CD4-positive, alpha-beta T cell treated with Interleukin-17A for 1 hour (primary cell): Measurements from ENCODE around the gene SPATS2.
"Not testable (repeated sequence)": the region's sequence is repeated elsewhere in the genome, so short reads cannot be mapped to it uniquely, and the experiment has no call there.

ENCODE experiments used
- DNase-seq: peaks from one replicate; pipeline ENCODE4 v3.0.0-alpha.2; 2020

Gene SPATS2

DNA sequence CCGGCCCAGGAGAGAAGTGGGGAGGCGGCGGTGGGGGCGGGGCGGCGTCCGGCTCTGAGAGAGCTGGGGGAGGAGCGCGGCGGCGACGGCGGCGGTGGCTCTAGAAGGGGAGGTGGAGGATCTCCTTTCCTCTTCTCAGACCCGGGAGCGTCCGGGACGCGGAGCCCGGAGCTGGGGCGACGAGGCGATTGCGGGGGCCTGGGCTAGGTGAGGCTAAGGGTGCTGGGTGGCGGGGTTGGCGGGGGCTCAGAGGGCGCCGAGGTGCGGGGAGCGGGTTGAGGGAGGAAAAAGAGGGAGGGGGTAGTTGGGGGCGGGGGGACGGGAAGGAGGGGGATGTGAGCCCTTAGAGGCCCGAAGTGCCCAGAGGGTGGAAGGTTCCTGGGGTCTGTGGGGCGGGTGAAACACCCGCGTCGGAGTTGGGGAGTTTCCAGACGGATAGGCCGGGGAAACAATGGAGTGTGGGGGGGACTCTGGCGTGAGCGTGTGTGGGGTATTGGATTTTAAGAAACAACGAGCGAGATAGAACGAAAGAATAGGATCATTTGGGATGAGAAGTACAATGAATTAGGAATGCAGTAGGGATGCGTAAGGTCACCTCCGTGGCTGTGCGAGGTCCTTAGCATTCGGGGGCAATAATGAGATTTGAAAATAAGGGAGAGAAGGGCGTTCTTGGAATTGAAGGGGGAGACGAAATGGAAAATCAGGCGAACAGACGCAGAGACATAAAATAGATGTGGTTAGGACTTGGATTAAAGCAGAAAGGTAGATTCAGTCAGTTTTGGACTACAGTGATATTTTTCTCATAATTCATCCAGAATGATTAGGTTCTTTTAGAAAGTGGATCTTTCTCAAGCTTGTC, at the start of gene SPATS2:
Gene SPATS2 (plus strand): TSS at position 82 of the 859 bp plus-strand sequence. CDS start 93,551 bp downstream, outside the sequence.
- DNase-seq, result no peak

DNA sequence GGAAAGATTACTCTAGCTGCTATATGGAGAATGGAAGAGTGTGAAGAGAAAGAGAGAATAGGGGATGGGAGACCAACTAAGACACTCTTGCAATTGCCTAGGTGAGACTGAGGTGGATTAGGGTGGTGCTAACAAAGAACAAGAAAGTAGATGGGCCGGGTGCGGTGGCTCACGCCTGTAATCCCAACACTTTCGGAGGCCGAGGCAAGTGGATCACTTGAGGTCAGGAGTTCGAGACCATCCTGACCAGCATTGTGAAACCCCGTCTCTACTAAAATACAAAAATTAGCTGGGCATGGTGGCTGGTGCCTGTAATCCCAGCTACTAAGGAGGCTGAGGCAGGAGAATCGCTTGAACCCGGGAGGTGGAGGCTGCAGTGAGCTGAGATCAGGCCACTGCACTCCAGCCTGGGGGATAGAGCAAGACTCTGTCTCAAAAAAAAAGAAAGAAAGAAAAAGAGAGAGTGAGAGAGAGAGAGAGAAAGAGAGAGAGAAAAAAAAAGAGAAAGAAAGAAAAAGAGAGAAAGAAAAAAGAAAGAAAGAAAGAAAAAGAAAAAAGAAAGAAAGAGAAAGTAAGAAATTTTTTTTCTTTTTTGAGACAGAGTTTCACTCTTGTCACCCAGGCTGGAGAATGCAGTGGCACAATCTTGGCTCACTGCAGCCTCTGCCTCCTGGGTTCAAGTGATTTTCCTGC, 46.7 kb upstream of the SPATS2 start:
- not testable (repeated sequence) for DNase-seq

DNA sequence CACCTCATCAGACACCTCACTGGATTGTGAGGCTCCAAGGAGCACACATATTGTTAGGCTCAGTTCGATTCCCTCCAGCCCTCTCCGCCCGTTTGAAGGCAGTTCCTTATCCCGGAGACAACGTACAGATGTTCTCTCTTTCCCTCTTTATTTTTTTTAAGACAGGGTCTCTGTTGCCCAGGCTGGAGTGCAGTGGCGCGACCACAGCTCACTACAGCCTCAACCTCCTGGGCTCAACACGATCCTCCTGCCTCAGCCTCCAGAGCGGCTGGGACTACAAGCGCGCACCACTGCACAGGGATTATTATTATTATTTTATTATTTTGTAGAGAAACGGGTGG, 44.9 kb upstream of the SPATS2 start:
- no peak for DNase-seq

DNA sequence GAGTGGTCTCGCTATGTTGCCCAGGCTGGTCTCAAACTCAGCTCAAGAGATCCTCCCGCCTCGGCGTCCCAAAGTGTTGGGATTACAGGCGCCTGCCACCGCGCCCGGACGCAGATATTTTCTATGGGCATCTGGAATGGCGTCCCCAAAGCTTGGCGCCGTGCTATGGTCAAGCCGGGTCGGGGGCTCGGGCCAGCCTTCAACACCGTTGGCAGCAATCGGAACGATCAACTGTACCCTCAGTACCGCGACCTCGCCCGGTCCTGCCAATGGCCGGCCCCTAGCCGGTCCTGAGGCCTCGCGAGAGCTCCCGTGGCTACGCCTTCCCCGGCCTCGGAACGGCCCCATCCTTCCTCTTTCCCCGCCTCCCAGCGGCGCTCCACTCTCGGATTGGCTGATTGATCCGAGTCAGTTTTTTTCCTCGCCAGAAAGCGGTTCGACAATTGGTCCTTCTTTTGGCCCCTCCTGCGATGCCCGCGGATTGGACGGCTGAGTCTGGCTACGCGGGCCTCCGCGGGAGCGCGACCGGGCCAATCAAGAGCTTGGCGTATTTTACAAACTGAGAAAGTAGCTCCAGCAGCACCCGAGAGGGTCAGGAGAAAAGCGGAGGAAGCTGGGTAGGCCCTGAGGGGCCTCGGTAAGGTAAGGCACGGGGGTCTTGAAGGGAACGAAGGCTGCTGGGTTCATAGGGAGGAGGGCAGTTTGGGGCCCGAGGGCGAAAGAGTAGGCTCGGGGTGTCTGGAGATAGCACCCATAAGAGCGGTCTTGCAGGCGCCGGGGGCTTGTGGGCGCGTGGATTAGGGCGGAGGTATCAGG, 44.3 kb upstream of the SPATS2 start, which contains the start of gene TROAP:
Gene TROAP (plus strand): TSS at position 548 of the 816 bp plus-strand sequence. CDS start 354 bp downstream, outside the sequence.
- DNase-seq, result peak; percentile 99

DNA sequence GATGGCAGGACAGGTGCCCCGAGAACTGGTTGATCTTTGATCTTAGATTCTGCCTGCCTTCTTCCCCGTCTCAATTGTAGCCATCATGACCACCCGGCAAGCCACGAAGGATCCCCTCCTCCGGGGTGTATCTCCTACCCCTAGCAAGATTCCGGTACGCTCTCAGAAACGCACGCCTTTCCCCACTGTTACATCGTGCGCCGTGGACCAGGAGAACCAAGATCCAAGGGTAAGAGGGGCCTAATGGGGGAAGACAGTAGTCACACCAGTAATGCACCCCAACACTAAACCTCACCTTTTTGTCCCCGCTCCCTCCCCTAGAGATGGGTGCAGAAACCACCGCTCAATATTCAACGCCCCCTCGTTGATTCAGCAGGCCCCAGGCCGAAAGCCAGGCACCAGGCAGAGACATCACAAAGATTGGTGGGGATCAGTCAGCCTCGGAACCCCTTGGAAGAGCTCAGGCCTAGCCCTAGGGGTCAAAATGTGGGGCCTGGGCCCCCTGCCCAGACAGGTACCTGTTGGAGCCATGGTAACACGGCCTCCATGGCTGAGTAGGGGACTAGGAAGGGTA, 43.7 kb upstream of the SPATS2 start:
- no peak for DNase-seq

DNA sequence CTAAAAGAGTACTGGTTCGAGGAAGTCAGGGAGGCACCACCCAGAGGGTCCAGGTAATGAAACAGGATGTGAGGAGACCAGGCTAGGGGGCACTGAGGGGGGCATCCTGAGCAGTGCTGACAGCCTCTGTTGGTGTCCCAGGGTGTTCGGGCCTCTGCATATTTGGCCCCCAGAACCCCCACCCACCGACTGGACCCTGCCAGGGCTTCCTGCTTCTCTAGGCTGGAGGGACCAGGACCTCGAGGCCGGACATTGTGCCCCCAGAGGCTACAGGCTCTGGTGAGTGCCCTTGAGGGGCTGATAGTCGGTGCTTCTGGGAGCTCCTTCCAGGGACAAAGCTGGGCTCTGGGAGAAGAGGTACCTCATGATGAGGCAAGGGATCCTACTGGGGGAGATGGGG, 41.7 kb upstream of the SPATS2 start:
- no peak for DNase-seq

DNA sequence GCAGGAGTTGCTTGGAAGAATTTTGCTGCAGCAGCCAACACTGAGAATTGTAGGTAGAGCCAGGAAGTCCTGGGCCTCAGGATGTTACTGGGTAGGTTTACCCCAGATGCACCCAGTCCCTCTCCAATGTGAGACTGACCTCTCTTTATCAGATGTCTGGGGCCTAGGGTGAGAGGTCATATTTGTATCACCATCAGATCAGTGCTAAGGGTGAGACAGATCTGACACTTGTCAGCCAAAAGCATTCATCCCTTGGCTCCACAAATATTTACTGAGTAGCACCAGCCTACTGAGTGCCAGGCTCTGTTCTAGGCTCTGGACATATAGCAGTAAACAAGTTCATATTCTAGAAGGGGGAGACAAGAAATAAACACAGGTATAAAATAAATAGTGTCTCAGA, 39.9 kb upstream of the SPATS2 start:
- DNase-seq, result no peak

DNA sequence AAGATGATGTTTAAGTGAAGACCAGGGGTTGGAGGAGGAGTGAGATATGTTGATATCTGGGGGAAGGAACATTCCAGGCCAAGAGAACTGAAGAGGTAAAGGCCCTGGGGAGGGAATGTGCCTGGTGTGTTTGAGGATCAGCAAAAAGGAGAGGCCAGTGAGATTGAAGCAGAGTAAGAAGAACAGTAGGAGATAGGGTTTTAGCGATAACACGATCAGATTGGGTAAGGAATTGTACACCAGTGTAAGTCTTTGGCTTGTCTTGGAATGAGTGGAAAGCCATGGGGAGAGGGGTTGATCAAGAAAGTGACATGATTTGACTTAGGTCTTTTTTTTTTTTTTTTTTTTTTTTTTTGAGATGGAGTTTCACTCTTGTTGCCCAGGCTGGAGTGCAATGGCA, 39.4 kb upstream of the SPATS2 start:
- DNase-seq, result no peak

DNA sequence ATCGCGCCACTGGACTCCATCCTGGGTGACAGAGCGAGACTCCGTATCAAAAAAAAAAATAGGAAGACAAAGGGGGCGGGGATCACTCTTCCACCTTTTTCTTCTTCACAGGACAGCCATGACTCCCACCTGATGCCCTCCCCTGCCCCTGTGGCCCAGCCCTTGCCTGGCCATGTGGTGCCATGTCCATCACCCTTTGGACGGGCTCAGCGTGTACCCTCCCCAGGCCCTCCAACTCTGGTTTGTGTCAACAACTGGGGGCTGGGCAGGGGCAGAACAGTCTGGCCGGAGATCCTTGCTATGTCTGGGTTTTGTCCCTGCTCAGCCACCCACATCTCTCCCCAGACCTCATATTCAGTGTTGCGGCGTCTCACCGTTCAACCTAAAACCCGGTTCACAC, 38.4 kb upstream of the SPATS2 start:
- DNase-seq, result no peak

DNA sequence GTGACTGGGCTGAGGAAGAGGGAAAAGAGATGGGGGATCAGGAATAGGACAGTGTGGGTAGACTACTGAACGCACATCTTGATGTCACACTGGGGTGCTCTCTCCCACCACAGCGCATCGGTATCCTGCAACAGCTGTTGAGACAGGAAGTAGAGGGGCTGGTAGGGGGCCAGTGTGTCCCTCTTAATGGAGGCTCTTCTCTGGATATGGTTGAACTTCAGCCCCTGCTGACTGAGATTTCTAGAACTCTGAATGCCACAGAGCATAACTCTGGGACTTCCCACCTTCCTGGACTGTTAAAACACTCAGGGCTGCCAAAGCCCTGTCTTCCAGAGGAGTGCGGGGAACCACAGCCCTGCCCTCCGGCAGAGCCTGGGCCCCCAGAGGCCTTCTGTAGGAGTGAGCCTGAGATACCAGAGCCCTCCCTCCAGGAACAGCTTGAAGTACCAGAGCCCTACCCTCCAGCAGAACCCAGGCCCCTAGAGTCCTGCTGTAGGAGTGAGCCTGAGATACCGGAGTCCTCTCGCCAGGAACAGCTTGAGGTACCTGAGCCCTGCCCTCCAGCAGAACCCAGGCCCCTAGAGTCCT, 37.1 kb upstream of the SPATS2 start:
- DNase-seq, result no peak

DNA sequence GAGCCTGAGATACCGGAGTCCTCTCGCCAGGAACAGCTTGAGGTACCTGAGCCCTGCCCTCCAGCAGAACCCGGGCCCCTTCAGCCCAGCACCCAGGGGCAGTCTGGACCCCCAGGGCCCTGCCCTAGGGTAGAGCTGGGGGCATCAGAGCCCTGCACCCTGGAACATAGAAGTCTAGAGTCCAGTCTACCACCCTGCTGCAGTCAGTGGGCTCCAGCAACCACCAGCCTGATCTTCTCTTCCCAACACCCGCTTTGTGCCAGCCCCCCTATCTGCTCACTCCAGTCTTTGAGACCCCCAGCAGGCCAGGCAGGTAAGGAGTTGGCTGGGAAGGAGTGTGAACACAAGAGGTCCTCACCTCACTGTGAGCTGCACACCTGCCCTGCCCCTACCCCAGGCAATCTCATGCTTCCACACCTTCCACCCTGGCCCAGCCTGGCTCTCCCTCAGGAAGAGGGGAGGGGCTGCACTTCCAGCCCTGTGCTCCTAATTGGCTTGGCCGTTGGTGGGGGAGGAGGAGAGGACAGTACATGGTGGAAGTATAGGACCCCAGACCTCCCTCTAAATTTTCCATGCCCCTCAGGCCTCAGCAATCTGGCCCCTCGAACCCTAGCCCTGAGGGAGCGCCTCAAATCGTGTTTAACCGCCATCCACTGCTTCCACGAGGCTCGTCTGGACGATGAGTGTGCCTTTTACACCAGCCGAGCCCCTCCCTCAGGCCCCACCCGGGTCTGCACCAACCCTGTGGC, 36.5 kb upstream of the SPATS2 start:
- DNase-seq, result no peak

DNA sequence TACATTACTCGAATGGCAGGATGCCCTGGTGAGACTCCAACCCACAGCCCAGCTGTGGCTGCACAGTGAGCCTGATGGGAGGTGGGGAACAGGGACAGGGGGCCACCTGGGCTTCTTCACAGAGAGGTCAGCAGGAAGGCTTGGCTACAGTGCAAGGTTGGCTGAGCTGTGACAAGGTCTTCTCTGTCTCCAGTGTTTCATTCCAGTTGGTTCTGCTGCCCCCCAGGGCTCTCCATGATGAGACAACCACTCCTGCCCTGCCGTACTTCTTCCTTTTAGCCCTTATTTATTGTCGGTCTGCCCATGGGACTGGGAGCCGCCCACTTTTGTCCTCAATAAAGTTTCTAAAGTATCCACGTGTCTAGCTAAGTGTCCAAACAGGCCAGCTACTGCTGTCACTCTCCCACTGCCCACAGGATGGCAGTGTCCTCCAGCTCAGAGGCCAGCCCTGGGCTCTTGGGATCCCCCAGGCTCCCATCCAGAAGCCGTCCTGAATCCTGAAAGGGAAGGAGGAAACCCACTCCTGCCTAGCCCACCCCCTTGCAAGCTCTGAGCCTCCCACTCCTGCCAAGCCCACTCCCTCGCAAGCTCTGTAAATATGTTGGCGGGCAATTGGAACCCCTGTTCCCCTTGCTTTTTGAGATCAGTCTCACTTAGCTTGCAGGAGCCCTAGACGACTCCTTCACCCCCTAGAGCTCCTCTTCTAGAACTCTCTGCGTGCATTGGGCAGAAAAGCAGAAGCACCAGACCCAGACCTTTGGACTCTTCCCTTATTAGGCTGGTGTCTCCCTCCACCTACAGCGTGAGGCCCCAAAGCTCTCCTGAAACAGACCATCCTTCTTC, 35.7 kb upstream of the SPATS2 start:
- no peak for DNase-seq

DNA sequence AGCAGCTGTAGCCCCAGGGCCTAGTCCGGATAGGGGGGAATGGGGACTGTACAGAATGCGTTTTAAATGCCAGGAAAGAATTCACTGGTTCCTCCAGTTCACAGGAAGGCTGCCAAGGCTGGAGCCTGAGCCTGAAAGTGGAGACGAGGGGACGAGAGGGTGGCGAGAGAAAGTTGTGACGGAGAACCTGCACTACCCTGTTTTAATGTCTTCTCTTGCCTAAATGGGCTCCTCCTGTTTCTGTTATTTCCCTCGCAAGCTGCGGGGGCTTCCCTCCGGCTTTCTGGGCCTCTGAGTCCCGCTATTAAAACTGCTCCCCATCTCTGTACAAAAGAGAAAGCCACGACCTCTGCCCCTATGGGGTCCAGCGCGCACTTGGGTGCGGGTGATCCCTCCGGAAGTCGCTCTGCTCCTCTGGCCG, 34.8 kb upstream of the SPATS2 start:
- DNase-seq, result no peak

DNA sequence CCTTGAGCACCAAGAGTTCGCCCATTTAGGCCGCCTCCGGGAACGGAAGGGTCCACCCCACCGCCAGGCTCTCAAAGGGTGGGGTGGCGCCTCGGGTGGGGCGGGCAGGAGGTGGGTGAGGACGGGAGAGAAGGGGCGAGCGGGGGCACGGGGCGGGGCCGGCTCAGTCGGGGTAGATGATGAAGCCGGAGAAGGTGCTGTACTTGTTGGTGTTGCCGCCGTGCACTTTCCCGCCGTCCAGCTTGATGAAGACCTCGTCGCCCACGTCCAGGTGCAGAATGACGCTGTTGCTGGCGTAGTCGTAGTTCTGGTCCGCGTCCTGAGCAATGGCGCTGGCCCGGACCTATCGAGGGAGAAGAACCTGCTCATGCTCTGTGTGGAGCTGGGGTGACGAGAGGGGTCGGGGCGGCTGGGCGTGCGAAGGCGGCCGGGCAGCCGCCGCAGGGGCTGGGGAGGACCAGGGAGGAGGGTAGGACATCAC, 34.3 kb upstream of the SPATS2 start:
- DNase-seq, result no peak

DNA sequence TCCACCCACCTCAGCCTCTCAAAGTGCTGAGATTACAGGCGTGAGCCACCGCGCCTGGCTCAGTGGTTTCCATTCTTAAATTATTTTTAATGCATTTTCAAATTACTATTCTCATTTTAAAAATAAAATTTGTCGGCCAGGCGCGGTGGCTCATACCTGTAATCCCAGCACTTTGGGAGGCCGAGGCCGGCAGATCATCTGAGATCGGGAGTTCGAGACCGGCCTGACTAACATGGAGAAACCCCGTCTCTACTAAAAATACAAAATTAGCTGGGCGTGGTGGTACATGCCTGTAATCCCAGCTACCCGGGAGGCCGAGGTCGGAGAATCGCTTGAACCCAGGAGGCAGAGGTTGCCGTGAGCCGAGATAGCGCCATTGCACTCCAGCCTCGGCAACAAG, 33.5 kb upstream of the SPATS2 start:
- not testable (repeated sequence) for DNase-seq

DNA sequence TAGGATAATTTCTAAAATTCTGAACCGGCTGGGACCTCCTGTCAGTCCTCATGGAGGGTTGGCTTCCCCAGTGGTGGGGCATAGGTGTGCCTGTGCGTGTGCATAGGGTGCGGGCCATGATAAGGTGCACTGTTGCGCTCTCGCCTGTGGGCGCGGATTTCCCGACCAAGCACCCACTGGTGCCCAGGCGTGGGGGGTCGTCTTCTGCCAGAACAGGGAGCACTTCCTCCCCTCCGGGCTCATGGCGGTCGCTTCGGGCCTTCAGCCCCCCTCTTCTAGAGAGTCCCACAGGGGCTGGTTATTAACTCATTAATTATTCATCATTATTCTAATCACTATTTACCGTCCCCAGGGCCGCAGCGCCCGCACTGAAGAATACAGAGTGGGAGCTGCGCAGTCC, 33.0 kb upstream of the SPATS2 start:
- no peak for DNase-seq

DNA sequence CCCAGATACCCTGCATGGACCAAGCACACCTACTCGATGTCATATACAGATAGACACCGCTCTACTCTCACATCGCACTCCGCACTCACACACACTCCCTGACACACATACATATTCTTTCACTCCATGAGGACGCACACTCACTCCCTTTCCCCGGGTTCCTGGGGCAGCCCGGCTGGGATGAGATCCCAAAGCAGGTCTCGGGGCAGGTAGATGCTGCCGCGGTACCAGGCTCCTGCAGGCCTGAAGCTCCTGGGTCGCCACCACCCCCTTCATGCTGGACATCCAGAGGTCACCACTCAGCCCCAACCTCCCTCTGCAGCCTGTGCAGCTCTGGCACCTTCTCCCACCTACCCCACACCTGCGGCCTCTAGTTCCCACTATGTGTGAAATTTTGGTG, 32.6 kb upstream of the SPATS2 start:
- no peak for DNase-seq

DNA sequence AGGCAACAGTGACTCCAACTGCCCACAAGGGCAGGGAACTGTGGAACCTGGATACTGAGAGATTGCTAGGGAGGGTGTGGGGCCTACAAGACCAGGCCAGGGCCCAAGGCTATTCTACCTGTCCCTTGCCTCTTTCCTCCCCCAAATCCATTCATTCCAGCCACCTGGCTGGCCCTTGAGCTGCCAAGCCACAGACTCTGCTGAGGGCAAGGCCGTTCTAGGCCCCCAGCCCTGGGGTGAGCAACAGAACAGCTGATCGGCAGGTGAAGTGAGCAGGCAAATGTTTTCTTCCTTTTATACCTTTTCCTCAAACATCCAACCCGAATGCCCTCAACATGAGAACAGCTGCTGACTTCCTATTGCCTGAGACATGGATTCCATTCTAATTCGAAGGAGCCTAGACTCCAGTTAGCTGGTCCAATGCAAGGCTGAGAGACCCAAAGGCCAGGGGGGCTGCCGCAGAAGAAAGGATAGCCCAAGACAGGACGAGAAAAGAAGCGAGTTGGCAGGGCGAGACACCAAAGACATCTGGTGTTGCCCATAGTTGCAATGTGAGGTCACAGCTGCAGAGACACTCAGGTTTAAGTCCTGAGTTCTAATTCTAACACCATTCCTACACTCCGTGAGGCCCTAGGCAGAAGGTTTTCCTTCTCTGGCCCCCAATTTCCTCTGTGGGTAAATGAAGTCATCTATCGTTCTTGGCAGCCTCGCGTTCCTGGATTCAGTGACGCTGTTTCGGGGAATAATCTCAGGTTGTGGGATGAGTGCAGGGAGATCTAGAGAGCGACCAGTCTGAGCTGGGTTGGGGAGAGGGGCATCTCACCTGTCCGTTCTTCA, 31.9 kb upstream of the SPATS2 start:
- no peak for DNase-seq

DNA sequence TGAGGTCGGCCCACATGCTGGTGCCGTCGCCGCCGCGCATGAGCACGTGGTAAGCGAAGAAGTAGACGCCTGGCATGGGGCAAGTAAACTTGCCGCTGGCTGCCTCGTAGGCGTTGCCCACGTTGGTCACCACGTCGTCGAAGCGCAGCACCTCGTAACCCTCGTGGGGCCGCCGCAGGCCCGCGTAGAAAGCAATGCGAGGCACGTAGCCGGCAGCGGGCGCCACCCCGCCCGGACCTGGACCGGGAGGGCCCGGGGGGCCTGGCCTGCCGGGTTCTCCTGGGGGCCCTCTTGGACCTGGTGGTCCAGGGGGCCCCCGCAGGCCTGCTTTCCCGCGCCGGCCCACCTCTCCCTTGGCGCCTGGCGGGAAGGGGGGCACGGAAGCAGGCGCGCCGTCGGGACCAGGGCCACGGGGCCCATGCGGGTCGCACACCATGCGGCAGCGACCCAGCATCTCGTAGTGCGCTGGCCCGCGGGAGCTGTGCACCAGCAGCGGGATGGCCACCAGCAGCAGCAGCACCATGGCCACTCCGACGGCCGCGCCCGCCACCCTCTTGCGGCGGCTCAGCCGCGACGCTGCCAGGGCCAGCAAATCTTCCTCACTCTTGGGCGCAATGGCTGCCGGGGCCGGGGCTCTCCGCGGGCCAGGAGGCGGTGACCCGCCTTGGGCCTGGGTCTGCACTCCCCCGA, 31.2 kb upstream of the SPATS2 start:
- DNase-seq, result no peak
